NCI-H187 treated with DMSO at 0.1 percent for 48 hours (cell line): ENCODE results near the gene BEST1.
"Not testable (repeated sequence)": the region's sequence is repeated elsewhere in the genome, so short reads cannot be mapped to it uniquely, and the experiment has no call there.

Experiments used
- DNase-seq: peaks from one replicate; lab custom pipeline; 2025; lab: John Stamatoyannopoulos, UW

Gene BEST1

GRCh38 chr11:61948505-61948904, 1.6 kb upstream of the BEST1 start:
- DNase-seq: no peak

- peak; percentile 90 for DNase-seq
Measured at GRCh38 chr11:61949169-61950034, 749 bp upstream of the BEST1 start.

GRCh38 chr11:61951484-61952135, 1.5 kb downstream of the BEST1 start:
- no peak for DNase-seq

GRCh38 chr11:61952882-61953281, 2.7 kb downstream of the BEST1 start:
- no peak for DNase-seq

- DNase-seq: not testable (repeated sequence)
Measured at GRCh38 chr11:61953632-61954031, 3.5 kb downstream of the BEST1 start.

- DNase-seq: no peak
Measured at GRCh38 chr11:61954106-61954850, 4.1 kb downstream of the BEST1 start.

- DNase-seq: no peak
Measured at GRCh38 chr11:61954851-61955421, 4.8 kb downstream of the BEST1 start.

- DNase-seq: no peak
Measured at GRCh38 chr11:61955422-61956135, 5.4 kb downstream of the BEST1 start.

- DNase-seq: no peak
Measured at GRCh38 chr11:61956191-61957020, 6.3 kb downstream of the BEST1 start.

- DNase-seq: no peak
Measured at GRCh38 chr11:61957021-61957770, 7.0 kb downstream of the BEST1 start.

GRCh38 chr11:61958590-61958989, 8.4 kb downstream of the BEST1 start:
- DNase-seq: no peak

- no peak for DNase-seq
Measured at GRCh38 chr11:61959114-61959513, 9.0 kb downstream of the BEST1 start.

GRCh38 chr11:61959678-61960077, 9.5 kb downstream of the BEST1 start:
- no peak for DNase-seq

GRCh38 chr11:61960532-61960931, 10.4 kb downstream of the BEST1 start:
- no peak for DNase-seq

- no peak for DNase-seq
Measured at GRCh38 chr11:61961570-61962212, 11.5 kb downstream of the BEST1 start.

- DNase-seq: no peak
Measured at GRCh38 chr11:61962213-61963015, 12.3 kb downstream of the BEST1 start.

- no peak for DNase-seq
Measured at GRCh38 chr11:61963016-61963281, 12.8 kb downstream of the BEST1 start.

- no peak for DNase-seq
Measured at GRCh38 chr11:61963282-61964057, 13.3 kb downstream of the BEST1 start.
